Prostate gland (tissue), 2 donors: ENCODE measurements around the gene NLRC5. TPM values are rescaled to one million over a fixed set of nuclear protein-coding genes. Genes with fewer than 3 reads are reported as not detected.

Experiments used
- DNase-seq: peaks from one replicate; pipeline ENCODE4 v3.0.0-alpha.2; 2019; ENCODE audit warnings: low spot score
- H3K27ac ChIP-seq, 2 donors: fragments of 200-600 bp; sonication (generic); 2 replicates each; pipeline ENCODE4 v1.5.1; 2017 to 2019
- H3K27me3 ChIP-seq: fragments of 200-600 bp; sonication (generic); replicated peaks from 2 replicates; pipeline ENCODE4 v1.5.1; 2019; ENCODE audit not compliant: insufficient read depth
- H3K36me3 ChIP-seq, 2 donors: fragments of 200-600 bp; sonication (generic); 1 replicate in 1 of 2; 2 replicates in 1 of 2; pipeline versions ENCODE4 v1.5.1 to v1.8.1; 2017 to 2019
- H3K4me1 ChIP-seq: fragments of 200-600 bp; sonication (generic); replicated peaks from 2 replicates; pipeline ENCODE4 v1.5.1; 2019
- H3K4me3 ChIP-seq, 2 donors: fragments of 200-600 bp; sonication (generic); 2 replicates each; pipeline ENCODE4 v1.5.1; 2017 to 2019
- H3K9me3 ChIP-seq: fragments of 200-600 bp; sonication (generic); 2 replicates; pipeline ENCODE4 v1.5.1; 2017
- CTCF ChIP-seq, 4 experiments: fragments of 200-600 bp in 2 of 4; fragments of 450-650 bp in 2 of 4; sonication (generic) in 2 of 4; IDR thresholded peaks; 1 replicate in 3 of 4; 2 replicates in 1 of 4; pipeline ENCODE4 v1.5.1; 2016 to 2019; ENCODE audit warnings: antibody characterized with exemption in 4 of 4, mild to moderate bottlenecking in 2 of 4, moderate library complexity in 2 of 4
- POLR2A ChIP-seq: fragments of 450-650 bp; IDR thresholded peaks from one replicate; pipeline ENCODE4 v1.6.1; 2016; ENCODE audit warnings: antibody characterized with exemption, mild to moderate bottlenecking
- POLR2AphosphoS5 ChIP-seq: sonication (generic); formaldehyde crosslinking; IDR thresholded peaks from one replicate; pipeline ENCODE4 v1.6.1; 2017; ENCODE audit warnings: antibody characterized with exemption
- WGBS: methylation state at CpG from one replicate; pipeline ENCODE4 v1.1.5; 2018; 5-methylcytosine and 5-hydroxymethylcytosine counted together
- intact Hi-C: fragments of 100-400 bp; cut with DNase I; formaldehyde crosslinking; loops from one replicate; pipeline ENCODE4 v1.14.2; 2022
- total RNA-seq, 2 donors: library from RNA; depleted of rRNA; stranded (reverse); fragments of >200 nt; gene quantifications; one replicate each; pipeline ENCODE4 v1.1.0, GENCODE V29; 2016

The NLRC5 gene
- total RNA-seq: 10 to 100 TPM in 1 of 2 donors, 1 to 10 TPM in 1; 9.5 to 31.2 TPM

DNA sequence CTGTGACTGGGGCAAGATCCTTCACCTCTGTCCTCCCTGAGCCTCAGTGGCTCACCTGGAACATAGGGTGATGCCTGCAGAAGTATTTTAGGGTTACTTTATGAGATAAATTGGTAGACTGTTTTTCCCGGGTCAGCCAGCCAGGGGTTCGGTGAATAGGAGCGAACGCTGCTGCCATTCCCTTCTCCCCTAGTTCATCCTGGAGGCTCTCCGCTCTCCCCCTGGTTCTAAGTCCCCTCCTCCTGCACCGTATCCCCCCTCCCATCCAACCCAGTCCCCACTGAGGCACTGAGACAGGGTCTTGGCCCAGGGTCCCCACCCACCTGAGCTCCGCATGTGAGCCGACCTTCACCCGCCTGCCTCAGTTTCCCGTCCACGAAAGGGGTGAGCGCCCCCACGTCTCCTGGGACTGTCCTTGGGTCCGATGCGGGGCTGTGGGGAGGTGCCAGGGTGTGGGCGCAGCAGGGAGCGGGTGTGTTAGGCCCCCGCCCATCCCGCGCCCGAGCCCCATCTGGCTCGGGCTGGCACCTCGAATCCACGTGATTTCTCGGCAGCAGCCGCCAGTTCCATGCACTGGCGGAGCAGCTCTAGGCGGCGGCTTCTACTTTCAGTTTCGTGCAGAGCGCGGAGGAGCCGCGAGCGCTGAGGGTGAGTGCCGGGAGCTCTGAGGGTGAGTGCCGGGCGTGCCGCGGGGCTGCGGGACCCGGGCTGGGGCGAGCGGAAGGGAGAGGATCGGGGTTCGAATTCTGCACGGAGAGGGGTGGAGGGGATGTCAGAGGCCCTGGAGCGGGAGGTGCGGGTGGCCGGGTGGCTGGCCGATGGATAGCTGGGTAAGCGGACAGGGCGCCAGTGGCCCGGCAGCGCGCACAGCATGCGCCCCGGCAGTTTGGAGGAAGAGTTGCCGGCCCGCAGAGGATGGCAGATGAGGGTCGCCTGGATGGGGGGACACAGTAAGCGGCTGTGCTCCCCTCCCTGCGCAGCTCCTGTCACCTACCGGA lies at the start of gene NLRC5:
NLRC5 (plus strand) TSS at position 610 of the 998 bp plus-strand sequence. CDS start 31,156 bp downstream, outside the sequence.
- TF ChIP-seq POLR2A (peak; percentile 78), CTCF (IDR thresholded peaks at IDR 0.05) (no peak), POLR2AphosphoS5 (peak; percentile 94)
- Histone ChIP-seq H3K27ac (peak within 1 kb of the TSS; percentile 67 to 73), H3K36me3 (no peaks in the 10 kb centered on the region), H3K4me1 (peaks cover 4% of the 10 kb centered on the region), H3K4me3 (peak within 1 kb of the TSS; percentile 57 to 78), H3K9me3 (no peaks in the 10 kb centered on the region), H3K27me3 (no peaks in the 10 kb centered on the region)
- DNase-seq: peak; percentile 88
- intact Hi-C loops: loop anchor here (2.0 kb wide), 1 partner anchor 56 kb away; the partner anchor contains the start of gene HERPUD1
- whole genome bisulfite sequencing: 5% methylated on average over 64 of the region's 64 CpGs

DNA sequence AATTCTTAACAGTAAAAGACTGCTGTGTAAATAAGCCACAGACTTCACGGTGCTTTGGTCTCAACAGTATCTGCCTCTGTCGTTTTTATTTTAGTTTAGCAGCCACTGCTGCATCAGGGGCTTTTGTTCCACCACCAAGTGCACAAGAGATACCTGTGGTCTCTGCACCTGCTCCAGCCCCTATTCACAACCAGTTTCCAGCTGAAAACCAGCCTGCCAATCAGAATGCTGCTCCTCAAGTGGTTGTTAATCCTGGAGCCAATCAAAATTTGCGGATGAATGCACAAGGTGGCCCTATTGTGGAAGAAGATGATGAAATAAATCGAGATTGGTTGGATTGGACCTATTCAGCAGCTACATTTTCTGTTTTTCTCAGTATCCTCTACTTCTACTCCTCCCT lies 49.6 kb upstream of the NLRC5 start:
- Histone ChIP-seq H3K27ac (peak overlapping the region in 1 of 2 donors; percentile 33), H3K36me3 (peaks cover 42 to 46% of the 10 kb centered on the region in 2 donors), H3K27me3 (no peaks in the 10 kb centered on the region), H3K9me3 (no peaks in the 10 kb centered on the region), H3K4me3 (no peak overlapping the region), H3K4me1 (peaks cover 8% of the 10 kb centered on the region)
- DNase-seq: no peak
- TF ChIP-seq CTCF (IDR thresholded peaks at IDR 0.05) (no peak), POLR2A (no peak), POLR2AphosphoS5 (no peak)
- WGBS: 57% methylated on average over 4 of the region's 4 CpGs
- intact Hi-C loops: loop anchor here (10.0 kb wide), 1 partner anchor 205 kb away; the partner anchor contains the start of gene NUP93

GRCh38 chr16:56941092-56941491 lies 48.3 kb upstream of the NLRC5 start:
- no peak for DNase-seq
- Histone ChIP-seq H3K4me1 (peaks cover 8% of the 10 kb centered on the region), H3K4me3 (no peak overlapping the region), H3K36me3 (peaks cover 35 to 46% of the 10 kb centered on the region in 2 donors), H3K27ac (peak overlapping the region in 1 of 2 donors; percentile 33), H3K27me3 (no peaks in the 10 kb centered on the region), H3K9me3 (no peaks in the 10 kb centered on the region)
- WGBS: 66% methylated on average over 2 of the region's 2 CpGs
- TF ChIP-seq POLR2AphosphoS5: no peak
- no peak for TF ChIP-seq POLR2A
- no peak for TF ChIP-seq CTCF (IDR thresholded peaks at IDR 0.05)
- intact Hi-C loops: no loop called here

- H3K36me3 ChIP-seq: peaks cover 35 to 46% of the 10 kb centered on the region in 2 donors
- H3K27ac ChIP-seq: peak overlapping the region in 1 of 2 donors; percentile 33
- no peak overlapping the region for H3K4me3 ChIP-seq
- intact Hi-C loops: no loop called here
- no peaks in the 10 kb centered on the region for H3K9me3 ChIP-seq
- TF ChIP-seq CTCF (IDR thresholded peaks at IDR 0.05) (no peak), POLR2A (no peak), POLR2AphosphoS5 (no peak)
- 63% methylated on average over 9 of the region's 9 CpGs for WGBS
- peaks cover 8% of the 10 kb centered on the region for H3K4me1 ChIP-seq
- H3K27me3 ChIP-seq: no peaks in the 10 kb centered on the region
- no peak for DNase-seq
Measured at GRCh38 chr16:56941856-56942331, 47.5 kb upstream of the NLRC5 start.
